Lower leg skin (tissue), 3 donors: ENCODE data around the gene ANKHD1.

Source experiments
- POLR2A ChIP-seq, 2 donors: fragments of 450-650 bp; IDR thresholded peaks; one replicate each; pipeline ENCODE4 v1.6.1; 2016 to 2017; ENCODE audit warnings: antibody characterized with exemption in 2 of 2, mild to moderate bottlenecking in 1 of 2, moderate library complexity in 1 of 2
- TF ChIP-seq, protein P1 (sequence below), 3 donors: fragments of 450-650 bp; IDR thresholded peaks; one replicate each; pipeline ENCODE4 v1.5.1; 2016; ENCODE audit warnings: antibody characterized with exemption in 3 of 3, mild to moderate bottlenecking in 3 of 3, moderate library complexity in 2 of 3

DNA sequence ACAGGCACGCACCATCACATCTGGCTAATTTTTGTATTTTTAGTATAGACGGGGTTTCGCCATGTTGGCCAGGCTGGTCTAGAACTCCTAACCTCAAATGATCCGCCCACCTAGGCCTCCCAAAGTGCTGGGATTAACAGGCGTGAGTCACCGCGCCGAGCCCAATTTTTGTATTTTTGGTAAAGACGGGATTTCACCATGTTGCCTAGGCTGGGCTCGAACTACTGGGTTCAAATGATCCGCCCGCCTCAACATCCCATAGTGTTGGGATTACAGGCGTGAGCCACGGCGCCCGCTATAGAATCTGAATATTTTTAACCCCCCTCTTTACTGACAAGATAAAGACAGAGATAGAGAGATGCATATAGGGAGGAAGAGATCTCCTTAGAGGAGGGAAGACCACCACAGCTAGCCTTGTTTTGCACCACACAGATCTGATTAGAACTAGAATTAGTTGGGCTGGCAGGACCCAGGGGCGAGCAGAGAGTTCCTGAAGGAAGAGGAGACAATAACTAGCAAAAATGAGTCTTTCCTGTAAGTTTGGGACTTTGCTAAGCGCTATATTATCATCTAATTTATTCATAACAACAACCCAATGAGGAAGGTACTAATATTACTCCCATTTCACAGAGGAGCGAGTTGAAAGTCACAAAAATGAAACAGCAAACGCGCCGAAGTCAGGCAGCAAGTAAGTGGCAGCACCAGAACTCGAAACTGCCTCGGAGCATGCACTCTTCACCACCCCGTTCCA is 1.5 kb upstream of the ANKHD1 start:
- no peak for TF ChIP-seq POLR2A (IDR thresholded peaks at IDR 0.05)
- TF ChIP-seq, protein P1, sequence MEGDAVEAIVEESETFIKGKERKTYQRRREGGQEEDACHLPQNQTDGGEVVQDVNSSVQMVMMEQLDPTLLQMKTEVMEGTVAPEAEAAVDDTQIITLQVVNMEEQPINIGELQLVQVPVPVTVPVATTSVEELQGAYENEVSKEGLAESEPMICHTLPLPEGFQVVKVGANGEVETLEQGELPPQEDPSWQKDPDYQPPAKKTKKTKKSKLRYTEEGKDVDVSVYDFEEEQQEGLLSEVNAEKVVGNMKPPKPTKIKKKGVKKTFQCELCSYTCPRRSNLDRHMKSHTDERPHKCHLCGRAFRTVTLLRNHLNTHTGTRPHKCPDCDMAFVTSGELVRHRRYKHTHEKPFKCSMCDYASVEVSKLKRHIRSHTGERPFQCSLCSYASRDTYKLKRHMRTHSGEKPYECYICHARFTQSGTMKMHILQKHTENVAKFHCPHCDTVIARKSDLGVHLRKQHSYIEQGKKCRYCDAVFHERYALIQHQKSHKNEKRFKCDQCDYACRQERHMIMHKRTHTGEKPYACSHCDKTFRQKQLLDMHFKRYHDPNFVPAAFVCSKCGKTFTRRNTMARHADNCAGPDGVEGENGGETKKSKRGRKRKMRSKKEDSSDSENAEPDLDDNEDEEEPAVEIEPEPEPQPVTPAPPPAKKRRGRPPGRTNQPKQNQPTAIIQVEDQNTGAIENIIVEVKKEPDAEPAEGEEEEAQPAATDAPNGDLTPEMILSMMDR (IDR thresholded peaks at IDR 0.05), result no peak
